K562 (cell line): ENCODE measurements around the gene SLC22A4. TPM values are rescaled to one million over a fixed set of nuclear protein-coding genes. Genes with fewer than 3 reads are reported as not detected.

Experiments
- AFF1 ChIP-seq, 2 experiments: fragments of 450-650 bp; IDR thresholded peaks; 2 replicates each; pipeline ENCODE4 v1.6.1; 2018; ENCODE audit warnings: mild to moderate bottlenecking in 2 of 2, low read depth in 1 of 2; ENCODE audit not compliant: partially characterized antibody in 2 of 2
- HNRNPUL1 ChIP-seq: fragments of 200-400 bp; formaldehyde crosslinking; IDR thresholded peaks from 2 replicates; pipeline ENCODE4 v1.6.1; 2017; ENCODE audit warnings: low read length
- MTA1 ChIP-seq: fragments of 450-650 bp; IDR thresholded peaks from 2 replicates; pipeline ENCODE4 v1.6.1; 2017; ENCODE audit warnings: borderline replicate concordance
- POLR2H ChIP-seq: IDR thresholded peaks from 2 replicates; pipeline ENCODE4 v1.6.1; 2016; ENCODE audit warnings: missing genetic modification characterization, low read depth, mild to moderate bottlenecking, control low read depth, missing compliant biosample characterization, moderate library complexity
- RBM15 ChIP-seq: fragments of 200-400 bp; formaldehyde crosslinking; IDR thresholded peaks from 2 replicates; pipeline ENCODE4 v1.6.1; 2018; ENCODE audit warnings: mild to moderate bottlenecking, low read length, moderate library complexity; ENCODE audit not compliant: insufficient read depth
- SRSF1 ChIP-seq: fragments of 200-400 bp; formaldehyde crosslinking; IDR thresholded peaks from 2 replicates; pipeline ENCODE4 v1.6.1; 2017; ENCODE audit warnings: mild to moderate bottlenecking, low read depth, low read length, moderate library complexity
- ZBTB26 ChIP-seq: fragments of 450-650 bp; formaldehyde crosslinking; IDR thresholded peaks from 2 replicates; pipeline ENCODE4 v1.4.0; 2022; ENCODE audit warnings: missing genetic modification characterization
- ZNF133 ChIP-seq: fragments of 250-450 bp; sonication (Bioruptor Pico); IDR thresholded peaks from 2 replicates; pipeline ENCODE4 v1.4.0; 2020; ENCODE audit warnings: mild to moderate bottlenecking
- ZNF174 ChIP-seq: fragments of 250-450 bp; sonication (Bioruptor Pico); IDR thresholded peaks from 2 replicates; pipeline ENCODE4 v1.4.0; 2020; ENCODE audit warnings: mild to moderate bottlenecking
- ZNF318 ChIP-seq, 2 experiments: fragments of 450-650 bp; IDR thresholded peaks; 2 replicates each; pipeline ENCODE4 v1.6.1; 2016; ENCODE audit warnings: mild to moderate bottlenecking in 2 of 2, borderline replicate concordance in 1 of 2, low read depth in 1 of 2, moderate library complexity in 1 of 2
- polyA plus RNA-seq, 8 experiments: library from polyadenylated mRNA; depleted of rRNA in 4 of 8; stranded (reverse) in 5 of 8; unstranded in 3 of 8; fragments of >200 nt; fragmentation: Nextera tagmentation in 2 of 8; fragmentation: Illumina TruSeq in 1 of 8; extraction: Ambion mirVana in 2 of 8; extraction: Trizol in 1 of 8; gene quantifications; 2 replicates each; pipeline versions ENCODE4 v1.2.1 to v1.2.3, GENCODE V29; 2011 to 2014; ENCODE audit warnings: inconsistent platforms in 1 of 8, missing spikeins in 1 of 8
- total RNA-seq, 7 experiments: library from RNA; depleted of rRNA in 6 of 7; stranded (reverse); fragments of >200 nt in 6 of 7; fragmentation: Illumina TruSeq in 2 of 7; extraction: Trizol in 2 of 7; gene quantifications; 2 replicates each; pipeline versions ENCODE4 v1.2.1 to v1.2.3, GENCODE V29; 2011 to 2021; ENCODE audit warnings: low replicate concordance in 1 of 7
- TF ChIP-seq, protein P1 (sequence below): fragments of 250-450 bp; sonication (Bioruptor Pico); IDR thresholded peaks from 2 replicates; pipeline ENCODE4 v1.4.0; 2020; ENCODE audit warnings: mild to moderate bottlenecking, moderate library complexity

SLC22A4 gene
- total and polyA plus RNA-seq, 9 of the 15 experiments (the other 6 are each of a cell fraction or from before 2014, with no cell fraction given): 2.7 to 9.5 (median 6.2) TPM

DNA sequence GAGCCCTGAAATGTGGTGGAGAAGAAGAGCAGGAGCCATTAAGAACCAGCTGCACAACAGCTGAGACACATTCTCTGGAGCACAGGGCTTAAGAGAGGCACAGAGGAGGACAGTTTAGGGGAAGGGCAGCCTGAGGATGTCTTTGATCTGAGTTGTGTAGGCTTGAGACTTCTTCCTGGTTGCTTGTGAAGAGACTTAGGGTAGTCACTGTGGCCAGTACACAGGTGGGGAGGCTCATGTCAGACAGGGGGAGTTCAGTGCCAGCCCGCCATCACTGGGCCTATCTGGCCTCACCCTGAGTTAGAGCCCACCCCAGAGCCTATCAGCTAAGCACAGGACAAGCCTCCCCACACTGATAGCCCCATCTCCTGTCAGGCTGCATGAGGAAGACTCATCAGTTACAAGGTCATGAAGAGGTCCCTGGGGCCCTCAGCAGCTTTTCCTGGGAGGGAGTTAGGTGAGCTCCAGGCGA is 19.8 kb downstream of the SLC22A4 start (continued):
- TF ChIP-seq AFF1 (IDR thresholded peaks at IDR 0.05; ENCODE audit: low read depth in 1 of 2, partially characterized antibody in 2 of 2) (no peak), ZNF133 (CRISPR knock-in tag) (no peak), HNRNPUL1 (no peak), MTA1 (no peak), SRSF1 (no peak), ZNF174 (no peak), POLR2H (tag) (no peak), RBM15 (no peak), ZNF318 (IDR thresholded peaks at IDR 0.05; ENCODE audit: borderline replicate concordance in 1 of 2, low read depth in 1 of 2) (no peak), ZBTB26 (CRISPR knock-in tag) (no peak)
- TF ChIP-seq, protein P1, sequence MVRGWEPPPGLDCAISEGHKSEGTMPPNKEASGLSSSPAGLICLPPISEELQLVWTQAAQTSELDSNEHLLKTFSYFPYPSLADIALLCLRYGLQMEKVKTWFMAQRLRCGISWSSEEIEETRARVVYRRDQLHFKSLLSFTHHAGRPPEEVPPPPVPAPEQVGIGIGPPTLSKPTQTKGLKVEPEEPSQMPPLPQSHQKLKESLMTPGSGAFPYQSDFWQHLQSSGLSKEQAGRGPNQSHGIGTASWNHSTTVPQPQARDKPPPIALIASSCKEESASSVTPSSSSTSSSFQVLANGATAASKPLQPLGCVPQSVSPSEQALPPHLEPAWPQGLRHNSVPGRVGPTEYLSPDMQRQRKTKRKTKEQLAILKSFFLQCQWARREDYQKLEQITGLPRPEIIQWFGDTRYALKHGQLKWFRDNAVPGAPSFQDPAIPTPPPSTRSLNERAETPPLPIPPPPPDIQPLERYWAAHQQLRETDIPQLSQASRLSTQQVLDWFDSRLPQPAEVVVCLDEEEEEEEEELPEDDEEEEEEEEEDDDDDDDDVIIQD: no peak
